ENCODE results near the gene COPZ1.
"Not testable (repeated sequence)": the region's sequence is repeated elsewhere in the genome, so short reads cannot be mapped to it uniquely, and the experiment has no call there.

Gene COPZ1, protein sequence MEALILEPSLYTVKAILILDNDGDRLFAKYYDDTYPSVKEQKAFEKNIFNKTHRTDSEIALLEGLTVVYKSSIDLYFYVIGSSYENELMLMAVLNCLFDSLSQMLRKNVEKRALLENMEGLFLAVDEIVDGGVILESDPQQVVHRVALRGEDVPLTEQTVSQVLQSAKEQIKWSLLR

DNA sequence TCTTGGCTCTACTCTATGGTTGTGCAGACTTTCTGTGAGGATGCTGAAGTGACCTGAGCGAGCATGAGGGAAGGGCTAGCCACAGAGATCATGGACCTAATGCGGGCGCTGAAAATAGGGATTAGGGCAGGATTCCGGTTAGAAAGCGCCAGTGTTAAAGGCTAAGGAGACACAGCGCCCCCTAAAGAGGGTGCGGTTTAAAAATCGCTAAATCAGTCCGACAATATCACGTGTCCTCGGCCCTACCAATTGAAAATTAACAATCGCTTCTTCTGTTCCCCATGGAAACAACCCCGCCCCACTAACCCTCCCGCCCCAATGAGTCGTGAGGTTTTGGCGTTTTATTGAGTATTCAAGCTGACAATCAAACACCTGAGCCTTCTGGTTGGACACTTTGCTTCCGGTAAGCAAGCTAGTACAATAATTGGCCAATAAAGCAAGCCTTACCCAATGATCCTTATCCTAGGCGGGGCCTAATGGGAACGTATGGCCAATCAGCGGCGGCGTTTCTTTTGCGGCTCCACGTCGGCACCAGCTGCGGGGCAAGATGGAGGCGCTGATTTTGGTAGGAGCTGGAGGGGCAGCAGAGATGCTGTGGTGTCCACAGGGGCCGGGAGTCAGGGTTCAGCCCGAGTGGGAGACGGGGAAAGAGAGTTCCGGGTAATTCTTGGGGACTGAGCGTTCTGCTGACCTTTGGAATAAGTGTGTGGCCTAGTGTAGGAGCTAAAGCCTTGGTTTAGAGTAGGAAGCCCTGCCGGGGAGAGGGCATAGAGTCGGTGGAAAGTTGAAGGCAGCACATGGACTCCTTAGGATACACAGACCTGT, at the start of gene COPZ1:
TSS of gene COPZ1 (plus strand) at position 515 of the 825 bp plus-strand sequence. CDS start at position 548, 33 bp downstream.
- peak; percentile 94 for DNase-seq

DNA sequence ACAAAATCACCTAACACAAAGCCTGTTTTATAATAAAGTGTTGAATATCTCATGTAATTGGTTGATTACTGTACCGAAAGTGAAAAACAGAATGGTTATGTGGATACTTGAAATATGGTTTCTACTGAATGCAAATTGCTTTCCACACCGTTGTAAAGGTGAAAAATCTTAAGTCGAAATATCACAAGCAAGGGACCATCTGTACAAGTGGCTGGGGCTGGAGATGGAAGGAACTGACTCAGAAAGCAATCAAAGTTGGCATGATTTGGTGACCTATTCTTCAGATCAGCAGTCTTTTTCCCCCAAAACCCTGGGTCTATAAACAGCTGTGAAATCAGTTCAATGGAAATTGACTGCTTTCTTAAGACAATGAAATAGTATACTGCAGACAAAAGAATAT, 48.6 kb upstream of the COPZ1 start:
- no peak for DNase-seq

GRCh38 chr12:54277823-54278276, 47.1 kb upstream of the COPZ1 start:
- DNase-seq, result no peak

DNA sequence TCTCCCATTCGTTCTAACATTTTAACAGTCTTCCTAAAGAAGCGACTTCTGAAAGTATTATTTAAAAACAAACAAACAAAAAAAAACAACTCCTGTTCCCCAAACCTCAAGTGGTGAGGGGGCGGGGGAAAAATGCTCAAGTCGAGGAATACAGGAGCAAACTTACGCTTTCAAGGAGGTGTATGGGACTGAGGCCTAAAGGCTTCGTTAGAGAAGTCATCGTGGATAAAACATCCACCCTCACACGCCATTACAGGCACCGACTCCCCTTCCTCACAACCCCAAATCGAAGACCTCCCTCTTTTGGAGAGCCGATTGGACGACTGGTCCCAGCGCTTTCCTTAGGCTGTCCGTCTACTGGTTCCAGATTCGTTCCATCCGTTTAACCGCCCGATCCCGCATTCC, 45.7 kb upstream of the COPZ1 start:
- DNase-seq, result no peak

DNA sequence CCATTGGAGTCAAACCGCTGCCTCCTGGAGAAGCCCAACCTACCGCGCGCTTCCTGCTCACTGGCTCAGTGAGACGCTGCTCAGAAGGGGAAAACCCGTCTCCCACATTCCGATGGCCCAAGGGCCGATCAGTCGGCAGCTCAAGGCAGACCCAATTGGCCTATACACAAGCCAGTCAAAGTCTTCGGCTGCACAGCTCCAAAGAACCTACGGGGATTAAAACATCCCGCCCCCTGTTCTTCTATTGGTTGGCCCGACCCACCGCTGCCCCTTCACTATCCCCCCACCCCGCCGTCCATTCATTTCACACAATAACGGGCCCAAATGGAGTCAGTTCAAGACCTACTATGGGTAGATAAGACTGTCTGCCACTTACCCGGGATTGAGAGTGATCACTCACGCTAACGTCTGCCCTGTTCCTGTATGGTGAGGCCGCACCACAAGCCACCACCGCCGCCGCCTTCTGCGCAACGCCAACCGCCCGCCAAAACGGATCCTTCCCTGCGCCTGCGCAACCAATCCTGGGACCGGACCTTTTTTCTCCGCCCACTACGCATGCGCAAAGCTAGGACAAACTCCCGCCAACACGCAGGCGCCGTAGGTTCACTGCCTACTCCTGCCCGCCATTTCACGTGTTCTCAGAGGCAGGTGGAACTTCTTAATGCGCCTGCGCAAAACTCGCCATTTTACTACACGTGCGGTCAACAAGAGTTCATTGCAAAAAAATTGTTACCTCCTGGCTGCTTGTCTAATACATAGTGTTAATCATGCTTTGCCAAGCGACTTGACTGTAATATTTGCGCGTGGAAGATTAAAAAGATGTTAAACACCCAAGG, 45.1 kb upstream of the COPZ1 start, which contains the start of gene CBX5:
TSS of gene CBX5 (minus strand) at position 491 of the 836 bp plus-strand sequence. CDS start 22,472 bp downstream, outside the sequence.
- peak; percentile 99 for DNase-seq

GRCh38 chr12:54280468-54281260, 44.3 kb upstream of the COPZ1 start, which contains the start of gene HNRNPA1:
Gene HNRNPA1, plus strand, starts transcription at chr12:54280726. Its CDS starts 82 bp downstream, at chr12:54280808.
- DNase-seq, result peak; percentile 92

DNA sequence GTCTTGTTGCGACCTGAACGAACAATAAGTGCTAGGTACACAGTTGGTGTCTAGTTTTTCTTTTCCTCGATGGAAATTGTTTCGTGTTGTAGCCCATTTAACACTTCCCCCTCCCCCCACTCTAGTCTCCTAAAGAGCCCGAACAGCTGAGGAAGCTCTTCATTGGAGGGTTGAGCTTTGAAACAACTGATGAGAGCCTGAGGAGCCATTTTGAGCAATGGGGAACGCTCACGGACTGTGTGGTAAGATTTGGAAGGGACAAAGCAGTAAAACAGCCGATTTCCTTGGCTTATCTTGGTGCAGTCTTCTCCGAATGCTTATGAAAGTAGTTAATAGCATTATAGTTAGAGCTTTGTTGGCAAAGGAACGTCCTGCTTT, 43.7 kb upstream of the COPZ1 start:
- not testable (repeated sequence) for DNase-seq

DNA sequence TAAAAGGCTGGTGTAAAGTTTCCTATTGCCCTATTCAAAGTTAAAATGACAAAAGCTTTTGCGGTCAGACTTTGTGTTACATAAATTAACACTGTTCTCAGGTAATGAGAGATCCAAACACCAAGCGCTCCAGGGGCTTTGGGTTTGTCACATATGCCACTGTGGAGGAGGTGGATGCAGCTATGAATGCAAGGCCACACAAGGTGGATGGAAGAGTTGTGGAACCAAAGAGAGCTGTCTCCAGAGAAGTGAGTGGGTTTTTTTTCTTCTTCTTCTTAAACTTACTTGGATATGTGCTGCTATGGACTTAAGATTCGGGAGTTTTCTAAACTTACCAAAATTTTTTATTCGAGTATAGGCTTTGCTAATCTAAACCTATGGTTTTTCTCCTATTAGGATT, 43.2 kb upstream of the COPZ1 start:
- DNase-seq, result not testable (repeated sequence)

DNA sequence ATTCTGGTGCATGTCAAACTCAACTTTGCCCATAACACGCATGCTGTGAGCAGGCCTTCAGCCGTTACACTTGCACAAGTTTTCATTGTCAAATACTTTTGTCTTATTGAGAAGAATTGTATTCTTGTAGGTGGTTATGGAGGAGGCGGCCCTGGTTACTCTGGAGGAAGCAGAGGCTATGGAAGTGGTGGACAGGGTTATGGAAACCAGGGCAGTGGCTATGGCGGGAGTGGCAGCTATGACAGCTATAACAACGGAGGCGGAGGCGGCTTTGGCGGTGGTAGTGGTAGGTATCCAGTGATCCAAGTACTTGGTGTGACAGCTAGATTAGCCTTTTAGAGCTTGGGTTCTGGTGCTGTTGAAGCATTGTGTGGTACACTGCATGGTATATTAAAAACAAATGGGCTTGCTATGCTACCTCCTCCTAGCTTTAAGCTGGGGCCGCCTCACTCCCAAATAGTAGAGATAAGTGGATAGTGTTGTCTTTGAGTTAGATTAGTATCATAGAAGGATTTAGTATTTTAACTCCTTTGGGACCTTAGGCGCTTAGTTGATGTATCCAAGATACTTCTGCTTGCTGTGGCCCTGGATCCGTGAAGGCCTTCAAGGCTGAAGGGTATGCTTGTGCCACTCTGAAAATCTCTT, 41.9 kb upstream of the COPZ1 start:
- no peak for DNase-seq

DNA sequence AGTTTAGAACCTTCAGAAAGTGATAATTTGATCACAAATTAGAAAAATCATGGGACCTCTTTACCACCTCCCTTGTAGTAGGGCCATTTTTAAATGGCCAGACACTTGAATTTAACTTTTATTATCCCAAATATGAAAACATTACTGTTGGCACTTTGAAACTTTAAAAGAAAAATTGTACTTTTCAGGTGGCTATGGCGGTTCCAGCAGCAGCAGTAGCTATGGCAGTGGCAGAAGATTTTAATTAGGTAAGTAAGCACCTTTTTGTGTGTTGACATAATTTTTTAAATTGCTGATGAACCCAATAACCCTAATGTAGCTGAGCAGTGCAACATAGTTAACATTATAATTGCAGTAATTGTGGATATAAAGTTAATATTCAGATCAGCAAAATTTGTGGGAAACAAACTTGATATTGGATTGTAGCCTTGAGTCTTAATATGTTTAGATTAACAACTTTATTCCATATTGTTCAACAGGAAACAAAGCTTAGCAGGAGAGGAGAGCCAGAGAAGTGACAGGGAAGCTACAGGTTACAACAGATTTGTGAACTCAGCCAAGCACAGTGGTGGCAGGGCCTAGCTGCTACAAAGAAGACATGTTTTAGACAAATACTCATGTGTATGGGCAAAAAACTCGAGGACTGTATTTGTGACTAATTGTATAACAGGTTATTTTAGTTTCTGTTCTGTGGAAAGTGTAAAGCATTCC, 40.7 kb upstream of the COPZ1 start:
- DNase-seq, result not testable (repeated sequence)

DNA sequence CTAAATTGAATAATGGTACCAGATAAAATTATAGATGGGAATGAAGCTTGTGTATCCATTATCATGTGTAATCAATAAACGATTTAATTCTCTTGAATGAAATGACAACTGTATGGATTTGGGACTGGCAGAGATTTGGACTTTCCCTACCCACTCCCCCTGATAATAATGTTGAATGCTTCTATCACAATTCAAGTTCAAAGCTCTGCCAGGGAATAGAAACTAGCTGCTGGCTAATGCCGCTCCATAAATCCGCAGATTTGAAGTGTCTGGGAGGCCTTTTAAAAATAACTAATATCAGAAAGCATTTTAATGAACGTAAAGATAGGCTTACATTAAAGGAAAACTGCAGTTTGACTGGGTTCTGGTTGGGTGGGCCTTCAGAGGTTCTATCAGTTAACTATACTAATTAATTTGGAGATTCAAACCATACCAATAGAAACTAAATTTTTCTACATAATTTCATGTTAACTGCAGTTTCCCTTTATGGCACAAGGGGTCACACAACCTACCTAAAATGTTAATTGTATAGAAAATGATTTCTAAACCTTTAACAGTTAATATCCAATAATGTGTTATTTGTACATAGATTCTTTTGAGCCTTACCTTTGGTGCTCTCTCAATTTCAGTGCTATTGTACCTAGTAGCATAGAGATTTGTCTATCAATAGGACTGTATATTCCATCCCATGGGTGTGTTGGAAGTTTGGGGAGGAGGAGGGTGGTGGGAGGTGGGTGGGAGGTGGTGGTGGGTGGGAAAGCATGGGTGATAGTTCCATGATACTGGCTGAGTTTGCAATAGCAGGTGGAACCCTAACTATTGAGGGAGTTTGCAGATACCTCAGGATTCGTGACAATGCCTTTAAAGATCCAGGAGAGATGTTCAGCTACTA, 39.5 kb upstream of the COPZ1 start:
- DNase-seq, result no peak

DNA sequence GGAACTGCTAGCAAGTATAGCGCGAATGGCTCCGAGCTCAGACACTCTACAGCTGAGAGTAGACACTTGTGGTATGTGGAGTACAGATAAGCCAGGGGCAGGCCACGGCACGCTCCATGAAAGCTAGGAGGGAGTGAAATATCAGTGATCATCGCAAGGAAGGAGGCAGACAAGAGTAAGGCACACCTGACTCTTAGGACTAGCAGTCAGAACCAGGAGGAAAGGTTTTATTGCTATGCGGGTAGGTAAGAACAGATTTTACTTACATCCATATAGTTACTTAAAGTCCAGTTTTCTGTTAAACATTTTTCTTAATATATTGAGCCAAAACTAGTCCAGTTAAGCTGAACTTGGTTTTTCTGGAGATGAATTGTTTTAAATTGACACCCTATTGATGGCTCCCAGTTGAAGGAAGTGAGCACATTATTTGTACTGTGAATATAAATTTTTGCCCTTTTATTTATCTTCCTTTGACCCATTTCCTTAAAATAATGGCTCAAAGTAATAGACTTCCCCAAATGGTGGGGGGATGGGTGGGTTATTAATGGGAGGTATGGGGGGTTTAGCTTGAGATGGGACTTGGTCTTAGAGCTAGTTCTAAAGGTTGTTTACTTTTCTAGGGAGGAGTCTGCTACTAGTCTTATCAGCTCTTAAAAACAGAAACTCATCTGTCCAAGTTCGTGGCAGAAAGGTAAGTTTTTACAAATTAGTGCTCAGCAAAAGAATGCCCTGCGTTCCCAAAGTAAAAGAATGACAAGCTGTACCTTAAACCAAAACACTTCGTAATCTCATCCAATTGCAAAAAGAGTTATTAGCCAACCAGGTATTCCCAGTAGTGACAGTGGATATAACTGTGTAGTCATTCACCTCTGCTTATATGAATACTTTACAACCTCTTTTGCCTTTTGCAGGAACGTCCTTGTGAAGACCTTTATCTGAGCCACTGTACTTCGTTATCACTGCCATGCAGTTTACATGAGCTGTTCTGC, 38.6 kb upstream of the COPZ1 start:
- DNase-seq, result no peak

DNA sequence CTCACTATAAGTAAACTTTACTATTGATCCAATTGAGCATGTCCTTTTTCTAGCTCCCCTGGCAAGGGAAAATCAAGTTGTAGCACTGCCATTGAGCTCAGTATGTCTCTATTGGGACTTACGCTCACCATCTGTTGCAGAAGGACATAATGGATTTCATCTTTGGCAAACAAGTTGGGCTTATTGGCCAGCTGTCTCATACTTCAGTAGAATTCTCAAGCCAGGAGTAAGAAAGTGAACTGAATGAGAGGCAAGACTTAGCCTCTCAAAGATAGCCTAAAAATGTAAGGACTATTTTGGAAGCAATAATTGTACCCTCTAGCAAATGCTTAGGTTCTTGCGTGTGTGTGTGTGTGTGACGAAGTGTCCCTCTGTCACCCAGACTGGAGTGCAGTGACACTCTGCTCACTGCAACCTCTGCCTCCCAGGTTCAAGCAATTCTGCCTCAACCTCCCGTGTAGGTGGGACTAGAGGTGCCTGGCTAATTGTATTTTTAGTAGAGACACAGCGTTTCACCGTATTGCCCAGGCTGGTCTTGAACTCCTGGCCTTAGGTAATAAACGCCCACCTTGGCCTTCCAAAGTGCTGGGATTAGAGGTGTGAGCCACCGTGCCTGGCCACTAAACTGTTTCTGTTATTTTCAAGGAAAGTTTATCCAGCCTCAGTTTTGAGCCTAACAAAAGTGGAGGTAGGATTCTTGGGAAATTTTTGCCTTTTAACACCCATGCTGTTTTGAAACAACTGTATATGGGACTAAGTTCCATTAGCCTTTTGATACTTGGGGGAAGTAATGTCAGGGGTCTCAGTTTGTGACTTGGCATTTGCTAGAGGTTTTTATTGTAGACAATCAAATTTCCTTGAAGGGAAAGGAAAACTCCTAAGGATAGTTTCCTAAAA, 37.4 kb upstream of the COPZ1 start:
- DNase-seq, result no peak

DNA sequence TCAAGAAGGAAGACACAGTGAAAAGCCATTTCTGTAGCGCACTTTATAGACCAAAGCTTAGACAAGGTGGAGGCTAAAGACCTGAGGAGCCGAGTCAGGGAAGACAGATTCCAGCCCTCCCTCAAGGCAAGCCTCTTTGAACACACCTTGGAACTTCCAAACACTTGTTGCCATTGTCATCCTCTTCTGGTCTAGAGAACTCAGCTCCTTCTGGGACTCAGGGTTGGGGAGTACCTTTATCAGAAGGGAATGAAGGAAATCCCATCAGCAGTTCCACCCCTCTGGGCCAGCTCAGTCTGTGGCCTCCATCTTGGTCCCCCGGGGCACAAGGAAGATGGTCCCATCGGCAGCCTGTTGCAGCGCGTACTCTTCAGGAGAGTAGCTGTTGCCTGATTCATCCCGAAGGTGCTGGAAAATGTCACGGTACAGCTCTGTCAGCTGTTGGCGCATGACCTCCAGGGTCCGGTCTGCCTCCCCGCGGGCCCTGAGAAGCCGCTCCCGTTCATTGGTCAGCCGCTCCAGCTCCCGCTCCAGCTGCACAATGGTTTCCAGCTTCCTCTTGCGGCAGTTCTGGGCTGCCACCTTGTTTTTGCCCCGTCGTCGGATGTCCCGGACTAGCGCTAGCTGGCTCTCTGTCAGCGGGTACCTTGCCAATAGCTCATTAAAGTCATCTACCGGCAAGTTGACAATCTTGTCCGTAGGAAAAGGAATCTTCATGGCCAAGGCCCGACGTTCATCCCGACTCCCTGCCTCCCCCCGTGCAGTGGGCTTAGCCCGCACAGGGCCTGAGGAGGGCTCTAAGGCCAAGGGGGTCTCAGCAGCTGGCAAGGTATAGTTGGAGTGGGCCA, 32.6 kb upstream of the COPZ1 start:
- DNase-seq, result no peak

DNA sequence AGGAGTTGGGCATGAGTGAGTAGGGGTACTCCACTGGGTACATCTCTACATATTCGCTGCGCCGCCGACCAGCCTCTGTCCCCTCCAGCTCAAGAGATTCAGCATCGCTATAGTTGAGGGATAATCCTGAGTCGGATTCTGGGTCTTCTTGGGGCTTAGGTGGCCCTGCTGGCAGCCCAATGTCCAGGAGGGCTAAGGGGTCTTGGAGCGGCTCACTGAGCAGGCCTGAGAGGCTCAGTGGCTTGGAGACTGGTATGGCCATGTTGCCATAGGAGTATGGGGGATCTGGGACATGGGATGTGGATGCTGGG, 32.0 kb upstream of the COPZ1 start:
- DNase-seq, result no peak

GRCh38 chr12:54294152-54294952, 30.6 kb upstream of the COPZ1 start:
- DNase-seq, result peak; percentile 73

Measured in CD4-positive, alpha-beta T cell treated with Interleukin-17A for 4 hours (primary cell).